IPS-15b (cell line): Measurements from ENCODE around the gene SIL1.

Source experiments
- H3K27me3 ChIP-seq: one replicate; pipeline ENCODE4 v1.6.1; 2013; ENCODE audit warnings: low read length; ENCODE audit not compliant: control insufficient read depth, insufficient read depth
- H3K36me3 ChIP-seq: one replicate; pipeline ENCODE4 v1.6.1; 2013; ENCODE audit warnings: low read length; ENCODE audit not compliant: control insufficient read depth, insufficient read depth
- H3K4me1 ChIP-seq: one replicate; pipeline ENCODE4 v1.6.1; 2013; ENCODE audit warnings: mild to moderate bottlenecking, low read length; ENCODE audit not compliant: control insufficient read depth, insufficient read depth
- H3K4me3 ChIP-seq: one replicate; pipeline ENCODE4 v1.5.1; 2013; ENCODE audit warnings: low read depth, low read length
- H3K9ac ChIP-seq: one replicate; pipeline ENCODE4 v1.6.1; 2013; ENCODE audit warnings: low read depth, mild to moderate bottlenecking, low read length
- H3K9me3 ChIP-seq: one replicate; pipeline ENCODE4 v1.6.1; 2013; ENCODE audit warnings: mild to moderate bottlenecking, low read length; ENCODE audit not compliant: control insufficient read depth, insufficient read depth

The SIL1 gene

DNA sequence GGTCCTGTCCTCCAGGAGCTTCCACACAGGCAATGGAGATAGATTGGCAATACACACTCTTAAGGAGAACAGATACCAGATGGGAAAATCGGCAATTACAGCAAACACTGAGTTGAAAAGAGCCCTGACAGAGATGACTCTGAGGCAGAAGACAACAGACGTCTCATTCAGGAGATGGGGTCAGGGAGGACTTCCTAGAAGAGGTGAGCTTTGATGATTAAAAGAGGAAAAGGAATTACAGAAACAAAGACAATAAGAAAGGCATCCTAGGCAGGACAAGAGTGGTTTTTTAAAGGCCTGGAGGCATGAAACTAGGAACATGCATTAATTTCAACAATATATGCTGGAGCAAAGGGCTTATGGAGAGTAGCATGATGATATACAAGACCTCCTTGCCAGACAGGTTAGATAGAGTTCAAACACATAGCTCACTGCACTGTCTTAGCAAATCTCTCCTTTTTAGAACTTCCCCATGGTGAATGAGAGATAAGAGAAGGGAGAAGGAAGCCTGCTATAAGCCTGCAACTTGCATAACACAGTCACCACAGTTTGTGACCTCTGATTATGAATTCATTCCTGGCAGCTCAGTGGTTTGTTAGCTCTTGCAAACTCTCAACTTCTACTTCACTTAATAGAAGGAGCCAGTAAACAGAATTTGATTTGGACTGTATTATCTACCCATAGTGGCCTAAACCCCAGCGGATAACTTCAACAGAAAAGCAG, 48.5 kb downstream of the SIL1 start:
- H3K36me3 ChIP-seq, result no peaks in the 10 kb centered on the region
- peaks cover 4% of the 10 kb centered on the region for H3K4me1 ChIP-seq
- no peak overlapping the region for H3K4me3 ChIP-seq
- H3K9ac ChIP-seq, result no peak overlapping the region
- no peaks in the 10 kb centered on the region for H3K27me3 ChIP-seq
- H3K9me3 ChIP-seq, result no peaks in the 10 kb centered on the region

DNA sequence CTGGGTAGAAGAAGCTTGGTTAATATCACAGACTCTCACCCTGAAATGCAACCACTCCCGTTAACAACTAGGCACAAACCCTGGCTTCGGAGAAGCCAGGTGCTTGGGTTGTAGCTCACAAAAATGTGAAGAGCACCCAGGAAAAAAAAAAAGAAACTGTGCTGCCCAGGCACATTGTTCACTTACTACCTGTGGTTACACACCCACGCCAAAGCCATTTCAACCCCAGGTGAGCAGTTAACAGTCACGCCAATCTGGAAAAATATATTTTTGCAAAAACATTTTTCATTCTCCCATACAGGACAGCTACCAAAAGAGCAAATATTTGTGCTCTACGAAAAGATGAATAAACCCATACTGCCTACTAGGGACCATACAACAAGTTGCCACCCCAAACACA, 49.2 kb downstream of the SIL1 start:
- no peaks in the 10 kb centered on the region for H3K9me3 ChIP-seq
- H3K4me3 ChIP-seq, result no peak overlapping the region
- no peaks in the 10 kb centered on the region for H3K36me3 ChIP-seq
- no peak overlapping the region for H3K9ac ChIP-seq
- H3K27me3 ChIP-seq, result no peaks in the 10 kb centered on the region
- peaks cover 4% of the 10 kb centered on the region for H3K4me1 ChIP-seq

DNA sequence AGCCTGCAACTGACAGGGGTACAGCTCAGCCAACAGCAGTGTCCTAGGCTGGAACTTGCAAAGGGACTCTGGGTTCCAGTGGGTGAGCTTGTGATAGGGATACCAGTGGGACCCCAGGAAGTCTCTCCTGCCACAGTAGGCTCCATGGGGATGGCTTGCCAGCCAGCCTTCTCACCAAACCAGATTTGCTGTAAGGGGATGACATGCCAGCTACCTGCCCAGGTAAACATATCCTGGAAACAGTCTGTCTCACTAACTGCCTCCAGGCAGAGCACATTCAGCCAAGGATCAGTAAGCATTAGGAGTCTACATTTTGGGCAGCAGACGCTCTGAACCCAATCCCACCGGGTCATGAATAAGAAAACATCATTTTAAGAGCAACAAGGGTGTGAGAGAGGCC, 49.9 kb downstream of the SIL1 start:
- Histone ChIP-seq H3K4me1 (peaks cover 4% of the 10 kb centered on the region), H3K9ac (no peak overlapping the region), H3K36me3 (no peaks in the 10 kb centered on the region), H3K4me3 (no peak overlapping the region), H3K27me3 (no peaks in the 10 kb centered on the region), H3K9me3 (no peaks in the 10 kb centered on the region)

DNA sequence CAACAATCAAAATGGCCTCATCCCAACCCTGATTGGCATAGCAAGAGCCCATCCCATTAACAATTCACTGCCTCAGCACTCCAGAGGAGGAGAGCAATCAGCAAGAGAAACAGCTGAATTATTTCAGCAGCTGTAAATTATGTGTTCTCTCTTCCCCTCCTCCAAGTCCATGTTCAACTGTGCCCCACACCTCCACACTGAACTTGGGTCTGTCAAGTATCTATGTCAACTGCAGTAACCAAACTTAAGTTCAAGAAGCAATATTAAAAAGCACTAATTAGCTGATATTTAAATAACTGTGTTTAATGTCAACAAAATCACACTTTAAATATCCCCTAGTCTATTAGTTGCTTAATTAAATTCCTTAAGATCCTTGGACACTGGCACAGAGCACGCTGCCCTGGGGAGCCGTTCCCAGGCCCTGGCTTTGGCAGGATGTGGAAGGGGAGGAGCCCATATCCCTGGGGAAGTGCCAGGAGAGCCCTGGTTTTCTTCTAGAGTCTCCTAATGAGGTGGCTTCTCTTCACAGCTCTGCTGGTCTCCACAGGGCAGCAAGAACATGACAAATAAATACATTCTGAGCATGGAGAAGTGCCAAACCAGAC, 50.6 kb downstream of the SIL1 start:
- Histone ChIP-seq H3K27me3 (no peaks in the 10 kb centered on the region), H3K4me1 (peaks cover 4% of the 10 kb centered on the region), H3K36me3 (no peaks in the 10 kb centered on the region), H3K9me3 (no peaks in the 10 kb centered on the region), H3K4me3 (no peak overlapping the region), H3K9ac (no peak overlapping the region)

DNA sequence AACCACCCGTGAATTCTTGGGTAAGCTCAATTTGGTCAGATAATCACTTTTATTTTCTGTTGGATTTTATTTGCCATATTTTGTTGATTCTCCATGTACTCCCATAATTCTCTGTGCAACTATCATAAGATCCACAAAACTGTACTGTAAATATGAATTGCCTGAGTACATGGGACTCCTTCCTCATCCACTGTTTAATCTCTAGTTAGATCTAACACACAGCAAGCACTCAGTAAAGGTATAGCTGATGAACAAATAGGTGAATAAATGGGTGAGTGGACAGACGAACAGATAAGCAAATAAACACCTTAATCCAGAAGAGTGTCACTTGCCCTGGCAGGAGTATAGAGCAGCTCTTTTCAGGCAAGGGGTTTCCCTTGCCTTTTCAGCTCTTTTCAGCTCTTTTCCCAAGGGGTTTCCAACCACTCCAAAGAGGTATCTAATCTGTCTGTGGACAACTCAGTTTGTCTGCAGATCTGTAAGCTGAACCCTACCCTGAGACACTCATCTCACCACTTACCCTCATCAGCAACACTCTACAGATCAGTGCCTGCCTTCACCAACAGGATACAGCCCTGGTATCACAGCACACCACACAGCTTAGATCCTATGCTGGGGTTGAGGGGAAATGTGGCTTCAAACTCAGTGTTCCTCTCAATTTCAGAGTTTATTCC, 51.2 kb downstream of the SIL1 start:
- Histone ChIP-seq H3K4me1 (peaks cover 4% of the 10 kb centered on the region), H3K27me3 (no peaks in the 10 kb centered on the region), H3K9me3 (no peaks in the 10 kb centered on the region), H3K4me3 (no peak overlapping the region), H3K9ac (no peak overlapping the region), H3K36me3 (no peaks in the 10 kb centered on the region)

DNA sequence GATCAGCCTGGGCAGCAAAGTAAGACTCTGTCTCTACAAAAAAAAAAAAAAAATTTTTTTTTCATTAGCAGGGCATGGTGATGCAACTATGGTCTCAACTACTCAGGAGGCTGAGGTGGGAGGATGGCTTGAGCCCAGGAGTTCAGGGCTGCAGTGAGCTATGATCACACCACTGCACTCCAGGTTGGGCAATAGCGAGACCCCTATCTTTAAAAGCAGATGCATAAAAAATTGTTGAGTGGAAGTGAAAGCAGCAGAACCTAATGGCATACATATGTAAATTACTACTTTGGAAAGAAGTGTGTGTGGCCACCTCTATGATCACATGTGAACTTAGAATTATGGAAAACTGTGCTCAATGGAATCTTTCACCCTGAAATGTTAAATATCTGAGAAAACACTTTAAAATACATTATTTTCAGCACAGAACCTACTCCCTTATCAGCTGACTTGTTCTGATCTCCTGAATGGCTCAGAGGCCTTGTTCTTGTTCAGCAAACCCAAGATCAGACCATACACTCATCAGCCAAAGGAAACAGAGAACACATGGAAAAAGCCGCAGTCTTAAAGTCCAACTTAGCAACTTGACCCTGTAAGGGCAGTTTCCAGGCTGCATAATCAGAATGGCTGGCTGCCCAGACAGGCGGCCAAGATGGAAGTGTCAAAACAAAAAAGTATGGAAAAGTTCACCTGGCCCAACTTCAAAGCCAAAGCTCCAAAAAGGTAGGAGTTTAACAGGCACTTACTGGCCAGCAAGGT, 56.5 kb downstream of the SIL1 start:
- Histone ChIP-seq H3K4me1 (no peaks in the 10 kb centered on the region), H3K27me3 (no peaks in the 10 kb centered on the region), H3K36me3 (no peaks in the 10 kb centered on the region), H3K9ac (no peak overlapping the region), H3K4me3 (no peak overlapping the region), H3K9me3 (no peaks in the 10 kb centered on the region)

DNA sequence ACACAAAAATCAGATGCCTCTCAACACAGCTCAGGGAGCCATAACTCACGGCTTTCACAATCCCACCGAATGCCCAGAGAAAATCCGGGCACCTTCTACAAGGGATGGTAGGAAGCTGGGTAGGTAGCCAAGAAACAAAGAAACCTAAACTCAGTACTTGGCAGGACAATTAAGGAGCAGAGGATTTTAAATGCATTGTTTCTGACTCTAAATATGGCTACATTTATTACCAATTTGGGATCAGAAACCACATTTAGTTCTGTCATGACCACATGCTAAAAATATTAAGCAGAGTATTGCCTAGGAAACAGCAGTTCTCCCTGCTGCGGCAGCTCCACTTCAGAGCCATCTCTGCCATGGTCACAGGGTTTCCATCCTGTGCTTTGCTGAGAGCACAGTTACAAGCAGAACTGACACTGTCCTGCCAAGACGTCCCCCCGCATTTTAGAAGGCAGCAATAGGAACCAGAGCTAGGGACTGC, 57.5 kb downstream of the SIL1 start:
- no peak overlapping the region for H3K9ac ChIP-seq
- no peaks in the 10 kb centered on the region for H3K4me1 ChIP-seq
- H3K27me3 ChIP-seq, result no peaks in the 10 kb centered on the region
- H3K4me3 ChIP-seq, result no peak overlapping the region
- H3K36me3 ChIP-seq, result no peaks in the 10 kb centered on the region
- no peaks in the 10 kb centered on the region for H3K9me3 ChIP-seq

DNA sequence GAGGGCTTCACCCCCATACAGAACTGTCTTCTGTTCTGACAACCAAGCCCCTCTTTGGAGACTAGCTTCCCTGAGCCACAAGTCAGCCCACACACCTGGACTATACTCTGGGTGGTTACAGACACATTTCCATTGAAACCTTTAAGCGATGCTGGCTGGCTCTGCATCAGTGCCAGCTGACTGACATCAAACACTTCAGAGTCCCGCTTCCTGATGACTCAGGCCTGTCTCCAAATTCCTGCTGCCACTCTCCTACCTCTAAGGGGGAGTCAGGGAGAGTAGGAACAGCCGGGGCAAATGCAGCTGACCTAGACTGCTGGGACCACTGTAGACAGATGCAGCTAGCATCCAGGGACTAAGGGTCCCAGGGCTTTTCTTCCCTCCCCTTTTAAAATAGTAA, 59.4 kb downstream of the SIL1 start:
- no peak overlapping the region for H3K4me3 ChIP-seq
- no peaks in the 10 kb centered on the region for H3K4me1 ChIP-seq
- H3K27me3 ChIP-seq, result no peaks in the 10 kb centered on the region
- no peaks in the 10 kb centered on the region for H3K36me3 ChIP-seq
- H3K9me3 ChIP-seq, result no peaks in the 10 kb centered on the region
- H3K9ac ChIP-seq, result no peak overlapping the region

DNA sequence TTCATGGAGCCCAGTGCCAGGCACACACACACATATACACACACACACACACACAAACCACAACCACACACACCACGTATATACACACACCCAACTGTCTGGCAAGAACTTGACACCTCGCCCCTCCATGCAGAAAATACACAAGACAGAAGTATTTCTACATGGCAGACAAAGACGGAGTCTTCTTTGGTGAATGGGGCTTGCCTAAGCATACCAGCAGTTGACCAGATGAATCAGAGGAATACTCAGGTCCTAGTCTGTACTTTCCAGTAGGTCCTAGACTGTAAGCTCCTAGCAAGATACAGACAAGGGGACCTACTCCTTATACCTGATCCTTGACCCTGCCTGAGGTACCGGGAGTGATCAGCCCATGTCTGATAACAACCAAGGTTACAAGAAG, 60.1 kb downstream of the SIL1 start:
- Histone ChIP-seq H3K9me3 (no peaks in the 10 kb centered on the region), H3K27me3 (no peaks in the 10 kb centered on the region), H3K4me1 (no peaks in the 10 kb centered on the region), H3K36me3 (no peaks in the 10 kb centered on the region), H3K4me3 (no peak overlapping the region), H3K9ac (no peak overlapping the region)

DNA sequence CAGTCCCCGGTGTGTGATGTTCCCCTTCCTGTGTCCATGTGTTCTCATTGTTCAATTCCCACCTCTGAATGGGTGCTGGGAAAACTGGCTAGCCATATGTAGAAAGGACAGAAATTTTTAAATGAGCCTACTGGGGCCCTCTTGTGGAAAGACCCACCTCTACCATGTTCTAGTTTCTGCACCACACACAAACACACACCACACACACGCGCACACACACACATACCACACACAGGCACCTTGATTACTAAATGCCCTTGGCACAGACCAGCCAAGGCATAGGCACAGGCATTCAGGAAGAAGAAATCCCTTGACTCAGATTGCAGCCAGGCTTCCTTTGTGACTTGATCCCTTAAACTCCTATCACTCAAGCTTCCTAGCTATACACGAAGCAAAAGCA, 60.5 kb downstream of the SIL1 start:
- H3K9ac ChIP-seq, result no peak overlapping the region
- H3K4me3 ChIP-seq, result no peak overlapping the region
- H3K4me1 ChIP-seq, result no peaks in the 10 kb centered on the region
- no peaks in the 10 kb centered on the region for H3K9me3 ChIP-seq
- no peaks in the 10 kb centered on the region for H3K27me3 ChIP-seq
- no peaks in the 10 kb centered on the region for H3K36me3 ChIP-seq

DNA sequence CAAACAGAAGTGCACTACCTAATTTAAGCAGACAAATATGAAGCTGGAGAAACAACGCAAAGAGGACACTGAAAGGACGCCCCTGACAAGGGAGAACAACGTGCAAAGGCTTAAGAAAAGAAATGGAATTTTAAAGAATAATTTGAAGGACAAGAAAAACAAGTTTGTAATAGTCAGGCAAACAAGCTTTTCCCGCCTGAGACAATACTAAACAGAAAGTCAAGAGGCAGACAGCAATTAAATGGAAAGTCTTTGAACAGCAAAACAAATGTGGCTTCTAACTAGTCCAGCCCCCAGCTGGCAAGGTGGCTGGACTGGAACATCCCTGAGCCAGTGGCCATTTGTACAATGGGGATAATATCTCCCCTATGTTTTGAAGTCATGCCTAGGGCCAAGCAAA, 63.3 kb downstream of the SIL1 start:
- H3K4me3 ChIP-seq, result no peak overlapping the region

More for the DNA sequence above, 63.3 kb downstream of the SIL1 start:
- Histone ChIP-seq H3K9me3 (no peaks in the 10 kb centered on the region), H3K4me1 (peaks cover 4% of the 10 kb centered on the region), H3K9ac (no peak overlapping the region), H3K27me3 (no peaks in the 10 kb centered on the region), H3K36me3 (no peaks in the 10 kb centered on the region)
